Measurements from ENCODE around the gene ZAR1L.

The ZAR1L gene

GRCh38 chr13:32262619-32263018, 52.5 kb downstream of the ZAR1L start:
- in situ Hi-C loops (cut with MboI; ENCODE audit: low pct_unique_long_range_greater_than_20kb, low sequenced_read_pairs, unreplicated experiment), result no loop called here
- DNase-seq (ENCODE audit: low spot score), result no peak
- TF ChIP-seq, protein P1, sequence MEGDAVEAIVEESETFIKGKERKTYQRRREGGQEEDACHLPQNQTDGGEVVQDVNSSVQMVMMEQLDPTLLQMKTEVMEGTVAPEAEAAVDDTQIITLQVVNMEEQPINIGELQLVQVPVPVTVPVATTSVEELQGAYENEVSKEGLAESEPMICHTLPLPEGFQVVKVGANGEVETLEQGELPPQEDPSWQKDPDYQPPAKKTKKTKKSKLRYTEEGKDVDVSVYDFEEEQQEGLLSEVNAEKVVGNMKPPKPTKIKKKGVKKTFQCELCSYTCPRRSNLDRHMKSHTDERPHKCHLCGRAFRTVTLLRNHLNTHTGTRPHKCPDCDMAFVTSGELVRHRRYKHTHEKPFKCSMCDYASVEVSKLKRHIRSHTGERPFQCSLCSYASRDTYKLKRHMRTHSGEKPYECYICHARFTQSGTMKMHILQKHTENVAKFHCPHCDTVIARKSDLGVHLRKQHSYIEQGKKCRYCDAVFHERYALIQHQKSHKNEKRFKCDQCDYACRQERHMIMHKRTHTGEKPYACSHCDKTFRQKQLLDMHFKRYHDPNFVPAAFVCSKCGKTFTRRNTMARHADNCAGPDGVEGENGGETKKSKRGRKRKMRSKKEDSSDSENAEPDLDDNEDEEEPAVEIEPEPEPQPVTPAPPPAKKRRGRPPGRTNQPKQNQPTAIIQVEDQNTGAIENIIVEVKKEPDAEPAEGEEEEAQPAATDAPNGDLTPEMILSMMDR (IDR thresholded peaks at IDR 0.05; ENCODE audit: extremely low read depth, insufficient read depth, missing control alignments), result no peak

GRCh38 chr13:32262165-32262564, 53.0 kb downstream of the ZAR1L start:
- in situ Hi-C loops (cut with MboI; ENCODE audit: low pct_unique_long_range_greater_than_20kb, low sequenced_read_pairs, unreplicated experiment), result no loop called here
- no peak for DNase-seq (ENCODE audit: low spot score)
- TF ChIP-seq, protein P1 (IDR thresholded peaks at IDR 0.05; ENCODE audit: extremely low read depth, insufficient read depth, missing control alignments), result no peak

DNA sequence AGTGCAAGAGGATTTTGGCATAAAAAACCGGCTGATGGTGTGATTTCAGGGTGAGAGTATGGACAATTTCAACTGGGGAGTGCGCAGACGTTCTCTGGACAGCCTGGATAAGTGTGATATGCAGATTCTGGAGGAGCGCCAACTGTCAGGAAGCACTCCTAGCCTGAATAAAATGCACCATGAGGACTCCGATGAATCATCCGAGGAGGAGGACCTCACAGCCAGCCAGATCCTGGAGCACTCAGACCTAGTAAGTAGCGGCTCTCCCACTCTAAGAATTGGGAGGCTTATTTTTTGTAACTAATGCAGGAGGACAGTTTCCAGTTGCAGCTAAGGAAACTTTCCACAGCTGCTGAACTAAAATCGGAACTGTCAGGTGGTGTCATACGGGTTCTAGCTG, 53.6 kb downstream of the ZAR1L start:
- DNase-seq (ENCODE audit: low spot score), result no peak
- in situ Hi-C loops (cut with MboI; ENCODE audit: low pct_unique_long_range_greater_than_20kb, low sequenced_read_pairs, unreplicated experiment), result no loop called here
- TF ChIP-seq, protein P1 (IDR thresholded peaks at IDR 0.05; ENCODE audit: extremely low read depth, insufficient read depth, missing control alignments), result no peak

- in situ Hi-C loops (cut with MboI; ENCODE audit: low pct_unique_long_range_greater_than_20kb, low sequenced_read_pairs, unreplicated experiment), result no loop called here
- DNase-seq (ENCODE audit: low spot score), result no peak
These were observed 56.0 kb downstream of the ZAR1L start for GRCh38 chr13:32259116-32259515.

DNA sequence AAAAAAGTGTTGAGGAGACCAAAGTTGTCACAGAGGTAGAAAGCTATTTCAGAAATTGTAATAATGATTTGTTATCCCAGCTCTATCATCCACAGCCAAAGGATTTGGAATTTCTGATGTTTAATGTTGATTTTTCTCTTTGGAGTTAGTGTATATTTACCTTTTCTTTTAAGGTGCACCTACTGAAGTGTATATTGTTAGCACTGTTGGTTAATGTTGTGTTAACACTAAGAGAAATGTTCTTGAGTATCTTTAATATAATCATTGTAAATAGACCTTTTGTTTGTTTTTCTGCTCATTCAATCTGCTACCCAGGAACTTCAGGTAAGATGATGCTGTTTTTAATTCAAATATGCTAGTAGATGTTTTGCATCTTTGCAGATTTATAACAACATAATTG, 57.5 kb downstream of the ZAR1L start:
- DNase-seq (ENCODE audit: low spot score), result no peak
- in situ Hi-C loops (cut with MboI; ENCODE audit: low pct_unique_long_range_greater_than_20kb, low sequenced_read_pairs, unreplicated experiment), result no loop called here
- TF ChIP-seq, protein P1 (IDR thresholded peaks at IDR 0.05; ENCODE audit: extremely low read depth, insufficient read depth, missing control alignments), result no peak

More at GRCh38 chr13:32259116-32259515, 56.0 kb downstream of the ZAR1L start:
- TF ChIP-seq, protein P1 (IDR thresholded peaks at IDR 0.05; ENCODE audit: extremely low read depth, insufficient read depth, missing control alignments), result no peak

GRCh38 chr13:32256243-32256642, 58.9 kb downstream of the ZAR1L start:
- no peak for DNase-seq (ENCODE audit: low spot score)
- in situ Hi-C loops (cut with MboI; ENCODE audit: low pct_unique_long_range_greater_than_20kb, low sequenced_read_pairs, unreplicated experiment), result no loop called here
- TF ChIP-seq, protein P1 (IDR thresholded peaks at IDR 0.05; ENCODE audit: extremely low read depth, insufficient read depth, missing control alignments), result no peak

DNA sequence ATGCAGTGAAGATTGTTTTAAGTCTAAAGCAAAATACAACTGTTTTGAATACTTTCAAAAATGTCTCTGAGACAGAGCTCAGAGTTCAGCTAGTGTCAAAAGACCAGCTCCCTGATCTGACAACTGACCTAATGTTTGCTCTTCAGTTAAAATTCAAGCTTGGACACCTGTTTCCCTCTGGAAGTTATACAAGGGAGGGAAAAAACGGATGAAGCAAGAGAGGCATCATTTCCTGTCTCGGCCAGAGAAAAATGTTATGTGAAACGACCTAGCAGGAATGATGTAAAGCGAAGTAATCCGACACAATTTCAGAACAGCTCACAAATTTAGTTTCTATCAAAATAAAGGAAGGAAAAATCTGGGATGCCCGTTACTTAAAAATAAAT, 59.4 kb downstream of the ZAR1L start:
- TF ChIP-seq, protein P1 (IDR thresholded peaks at IDR 0.05; ENCODE audit: extremely low read depth, insufficient read depth, missing control alignments), result no peak
- in situ Hi-C loops (cut with MboI; ENCODE audit: low pct_unique_long_range_greater_than_20kb, low sequenced_read_pairs, unreplicated experiment), result no loop called here
- no peak for DNase-seq (ENCODE audit: low spot score)
